T47D (cell line): ENCODE measurements around the gene FAM78B.
A peak's percentile ranks its signal among the peaks of the same experiment; 100 is the strongest.

Experiments
- DNase-seq, 2 experiments: peaks; one replicate each; pipeline versions ENCODE4 v3.0.0 to v3.0.0-alpha.2; 2011 to 2012; ENCODE audit warnings: low read depth in 1 of 2, low spot score in 1 of 2
- JUND ChIP-seq: IDR thresholded peaks from 2 replicates; pipeline ENCODE4 v1.6.1; 2012; ENCODE audit warnings: low read depth
- in situ Hi-C: cut with HindIII; loops from 2 replicates; pipeline ENCODE4 v1.10.0; 2016; ENCODE audit warnings: low sequenced_read_pairs, low pct_unique_long_range_greater_than_20kb

The FAM78B gene

GRCh38 chr1:166166698-166167571 lies at the start of gene FAM78B:
TSS of gene FAM78B (minus strand) at chr1:166167001. CDS start at chr1:166166248, 753 bp downstream.
- no peak for TF ChIP-seq JUND
- DNase-seq, result peak; percentile 83 to 86
- in situ Hi-C loops, result no loop called here

GRCh38 chr1:166202546-166202945 lies 35.7 kb upstream of the FAM78B start:
- TF ChIP-seq JUND, result no peak
- in situ Hi-C loops, result no loop called here
- DNase-seq, result no peak

GRCh38 chr1:166200743-166201142 lies 33.9 kb upstream of the FAM78B start:
- no peak for TF ChIP-seq JUND
- in situ Hi-C loops, result no loop called here

GRCh38 chr1:166197597-166197996 lies 30.8 kb upstream of the FAM78B start:
- in situ Hi-C loops, result no loop called here
- no peak for DNase-seq
- TF ChIP-seq JUND, result no peak

More at GRCh38 chr1:166200743-166201142, 33.9 kb upstream of the FAM78B start:
- no peak for DNase-seq

- DNase-seq, result no peak
- no peak for TF ChIP-seq JUND
- in situ Hi-C loops, result no loop called here
Measured at GRCh38 chr1:166197141-166197540, 30.3 kb upstream of the FAM78B start.

- peak in 1 of 2 experiments; percentile 25 for DNase-seq
- in situ Hi-C loops, result no loop called here
- no peak for TF ChIP-seq JUND
Measured at GRCh38 chr1:166193057-166193698, 26.4 kb upstream of the FAM78B start.

- in situ Hi-C loops, result no loop called here
- DNase-seq, result no peak
- no peak for TF ChIP-seq JUND
Measured at GRCh38 chr1:166190400-166190799, 23.6 kb upstream of the FAM78B start.

GRCh38 chr1:166189126-166189525 lies 22.3 kb upstream of the FAM78B start:
- in situ Hi-C loops, result no loop called here
- DNase-seq, result no peak
- no peak for TF ChIP-seq JUND

- no peak for TF ChIP-seq JUND
- in situ Hi-C loops, result no loop called here
- no peak for DNase-seq
Measured at GRCh38 chr1:166185526-166185925, 18.7 kb upstream of the FAM78B start.

GRCh38 chr1:166184897-166185296 lies 18.1 kb upstream of the FAM78B start:
- DNase-seq, result no peak
- TF ChIP-seq JUND, result no peak
- in situ Hi-C loops, result no loop called here

- DNase-seq, result no peak
- TF ChIP-seq JUND, result no peak
- in situ Hi-C loops, result no loop called here
Measured at GRCh38 chr1:166184012-166184411, 17.2 kb upstream of the FAM78B start.

GRCh38 chr1:166182281-166182680 lies 15.5 kb upstream of the FAM78B start:
- in situ Hi-C loops, result no loop called here
- no peak for TF ChIP-seq JUND
- DNase-seq, result no peak

GRCh38 chr1:166176416-166176815 lies 9.6 kb upstream of the FAM78B start:
- DNase-seq, result no peak
- in situ Hi-C loops, result no loop called here
- no peak for TF ChIP-seq JUND

GRCh38 chr1:166175032-166175431 lies 8.2 kb upstream of the FAM78B start:
- no peak for TF ChIP-seq JUND
- DNase-seq, result no peak
- in situ Hi-C loops, result no loop called here
